Stomach (tissue), 4 donors: ENCODE data around the gene RAE1.

Source experiments
- EP300 ChIP-seq: sonication (generic); formaldehyde crosslinking; IDR thresholded peaks from one replicate; pipeline ENCODE4 v1.6.1; 2017; ENCODE audit warnings: antibody characterized with exemption
- POLR2A ChIP-seq, 4 donors: fragments of 450-650 bp; IDR thresholded peaks; one replicate each; pipeline ENCODE4 v1.6.1; 2016; ENCODE audit warnings: antibody characterized with exemption in 4 of 4, control low read depth in 2 of 4, mild to moderate bottlenecking in 1 of 4, moderate library complexity in 1 of 4
- POLR2AphosphoS5 ChIP-seq, 3 donors: sonication (generic); formaldehyde crosslinking; IDR thresholded peaks; one replicate each; pipeline ENCODE4 v1.6.1; 2016; ENCODE audit warnings: antibody characterized with exemption in 3 of 3
- TF ChIP-seq, protein P1 (sequence below), 7 experiments: fragments of 450-650 bp in 4 of 7; fragments of 200-600 bp in 3 of 7; sonication (generic) in 3 of 7; IDR thresholded peaks; one replicate each; pipeline ENCODE4 v1.5.1; 2016 to 2019; ENCODE audit warnings: antibody characterized with exemption in 7 of 7, control low read depth in 2 of 7, mild to moderate bottlenecking in 1 of 7

DNA sequence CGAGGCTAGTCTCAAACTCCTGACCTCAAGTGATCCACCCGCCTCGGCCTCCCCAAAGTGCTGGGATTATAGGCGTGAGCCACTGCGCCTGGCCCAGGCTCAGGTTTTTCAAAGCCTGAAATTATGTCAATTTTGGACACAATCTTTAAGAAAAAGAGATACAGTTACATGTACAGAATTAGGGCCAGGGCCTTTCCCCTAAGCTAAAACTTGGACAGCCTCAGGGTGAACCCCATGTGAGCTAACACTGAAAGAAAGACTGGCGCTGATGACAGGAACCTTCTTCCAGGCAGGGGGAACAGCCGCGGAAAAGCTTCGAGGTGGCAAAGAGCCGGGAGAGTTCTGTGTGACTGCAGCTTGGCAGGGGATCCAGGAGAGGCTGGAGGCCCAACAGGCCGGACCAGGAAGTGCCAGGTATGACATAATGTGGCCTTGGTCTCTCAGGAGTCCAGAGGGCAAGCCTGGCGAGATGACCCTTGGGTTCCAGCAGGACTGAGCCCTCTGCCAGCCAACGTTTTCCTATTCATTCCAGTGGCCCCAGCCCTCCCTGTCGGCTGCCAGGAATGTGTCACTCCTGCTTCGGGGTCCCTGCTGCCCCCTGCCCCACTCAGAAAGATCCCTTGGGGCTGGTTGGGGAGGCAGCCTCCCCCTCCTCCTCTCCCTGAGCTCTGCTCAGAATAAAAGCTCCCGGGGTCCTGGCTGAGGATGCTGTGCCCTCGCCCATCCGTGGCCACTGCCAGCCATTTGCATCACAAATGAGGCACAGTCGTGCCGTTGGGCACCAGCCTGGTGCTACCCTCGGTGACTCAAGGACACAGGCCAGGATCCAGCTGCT is 77.5 kb downstream of the RAE1 start:
- TF ChIP-seq, protein P1, sequence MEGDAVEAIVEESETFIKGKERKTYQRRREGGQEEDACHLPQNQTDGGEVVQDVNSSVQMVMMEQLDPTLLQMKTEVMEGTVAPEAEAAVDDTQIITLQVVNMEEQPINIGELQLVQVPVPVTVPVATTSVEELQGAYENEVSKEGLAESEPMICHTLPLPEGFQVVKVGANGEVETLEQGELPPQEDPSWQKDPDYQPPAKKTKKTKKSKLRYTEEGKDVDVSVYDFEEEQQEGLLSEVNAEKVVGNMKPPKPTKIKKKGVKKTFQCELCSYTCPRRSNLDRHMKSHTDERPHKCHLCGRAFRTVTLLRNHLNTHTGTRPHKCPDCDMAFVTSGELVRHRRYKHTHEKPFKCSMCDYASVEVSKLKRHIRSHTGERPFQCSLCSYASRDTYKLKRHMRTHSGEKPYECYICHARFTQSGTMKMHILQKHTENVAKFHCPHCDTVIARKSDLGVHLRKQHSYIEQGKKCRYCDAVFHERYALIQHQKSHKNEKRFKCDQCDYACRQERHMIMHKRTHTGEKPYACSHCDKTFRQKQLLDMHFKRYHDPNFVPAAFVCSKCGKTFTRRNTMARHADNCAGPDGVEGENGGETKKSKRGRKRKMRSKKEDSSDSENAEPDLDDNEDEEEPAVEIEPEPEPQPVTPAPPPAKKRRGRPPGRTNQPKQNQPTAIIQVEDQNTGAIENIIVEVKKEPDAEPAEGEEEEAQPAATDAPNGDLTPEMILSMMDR (IDR thresholded peaks at IDR 0.05): no peak
- TF ChIP-seq POLR2A (IDR thresholded peaks at IDR 0.05) (no peak), POLR2AphosphoS5 (IDR thresholded peaks at IDR 0.05) (no peak), EP300 (no peak)
